ENCODE measurements around the gene ZNF611.
"Not testable (repeated sequence)": the region's sequence is repeated elsewhere in the genome, so short reads cannot be mapped to it uniquely, and the experiment has no call there.

ZNF611 gene

DNA sequence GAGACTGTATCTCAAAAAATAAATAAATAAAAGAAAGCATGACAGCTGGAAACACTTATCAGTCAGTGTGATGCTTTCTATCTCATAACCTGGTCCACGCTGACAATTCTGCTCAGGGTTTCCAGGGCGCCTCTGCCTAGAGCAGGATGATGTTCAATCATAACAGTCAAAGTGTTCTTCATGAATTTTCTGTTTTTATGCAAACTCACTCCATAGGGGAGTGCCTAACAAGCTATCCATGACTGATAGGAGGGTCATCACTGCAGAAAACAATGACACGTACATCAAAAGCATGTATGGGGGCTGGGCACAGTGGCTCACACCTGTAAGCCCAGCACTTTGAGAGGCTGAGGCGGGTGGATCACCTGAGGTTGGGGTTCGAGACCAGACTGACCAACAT, 55.2 kb downstream of the ZNF611 start:
- TF ChIP-seq, protein P1, sequence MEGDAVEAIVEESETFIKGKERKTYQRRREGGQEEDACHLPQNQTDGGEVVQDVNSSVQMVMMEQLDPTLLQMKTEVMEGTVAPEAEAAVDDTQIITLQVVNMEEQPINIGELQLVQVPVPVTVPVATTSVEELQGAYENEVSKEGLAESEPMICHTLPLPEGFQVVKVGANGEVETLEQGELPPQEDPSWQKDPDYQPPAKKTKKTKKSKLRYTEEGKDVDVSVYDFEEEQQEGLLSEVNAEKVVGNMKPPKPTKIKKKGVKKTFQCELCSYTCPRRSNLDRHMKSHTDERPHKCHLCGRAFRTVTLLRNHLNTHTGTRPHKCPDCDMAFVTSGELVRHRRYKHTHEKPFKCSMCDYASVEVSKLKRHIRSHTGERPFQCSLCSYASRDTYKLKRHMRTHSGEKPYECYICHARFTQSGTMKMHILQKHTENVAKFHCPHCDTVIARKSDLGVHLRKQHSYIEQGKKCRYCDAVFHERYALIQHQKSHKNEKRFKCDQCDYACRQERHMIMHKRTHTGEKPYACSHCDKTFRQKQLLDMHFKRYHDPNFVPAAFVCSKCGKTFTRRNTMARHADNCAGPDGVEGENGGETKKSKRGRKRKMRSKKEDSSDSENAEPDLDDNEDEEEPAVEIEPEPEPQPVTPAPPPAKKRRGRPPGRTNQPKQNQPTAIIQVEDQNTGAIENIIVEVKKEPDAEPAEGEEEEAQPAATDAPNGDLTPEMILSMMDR (IDR thresholded peaks at IDR 0.05; ENCODE audit: low read depth, low read length, missing control alignments) = no peak

DNA sequence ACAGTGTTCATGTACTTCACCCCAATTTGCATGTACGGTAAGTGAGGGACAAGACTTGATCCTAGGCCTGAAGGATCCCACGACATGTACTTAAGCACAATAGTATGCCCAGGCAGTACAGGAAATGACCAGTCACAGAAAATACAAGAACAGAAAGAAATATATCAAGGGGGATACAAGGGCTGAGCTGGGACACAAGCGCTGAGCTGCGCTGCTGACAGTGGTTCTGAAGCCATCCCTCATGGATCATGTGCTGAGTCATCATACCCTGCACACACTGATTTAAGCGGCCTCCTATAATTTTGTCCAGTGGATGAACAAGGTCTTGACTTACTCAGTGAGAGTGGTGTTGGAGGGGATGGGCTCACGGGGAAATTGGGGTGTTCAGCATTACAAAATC, 59.6 kb downstream of the ZNF611 start:
- not testable (repeated sequence) for DNase-seq (ENCODE audit: low read depth); H3K4me3 ChIP-seq (ENCODE audit: low read depth, low read length)

More for the DNA sequence above, 55.2 kb downstream of the ZNF611 start:
- no peak overlapping the region for H3K4me3 ChIP-seq (ENCODE audit: low read depth, low read length)
- no peak for DNase-seq (ENCODE audit: low read depth)

DNA sequence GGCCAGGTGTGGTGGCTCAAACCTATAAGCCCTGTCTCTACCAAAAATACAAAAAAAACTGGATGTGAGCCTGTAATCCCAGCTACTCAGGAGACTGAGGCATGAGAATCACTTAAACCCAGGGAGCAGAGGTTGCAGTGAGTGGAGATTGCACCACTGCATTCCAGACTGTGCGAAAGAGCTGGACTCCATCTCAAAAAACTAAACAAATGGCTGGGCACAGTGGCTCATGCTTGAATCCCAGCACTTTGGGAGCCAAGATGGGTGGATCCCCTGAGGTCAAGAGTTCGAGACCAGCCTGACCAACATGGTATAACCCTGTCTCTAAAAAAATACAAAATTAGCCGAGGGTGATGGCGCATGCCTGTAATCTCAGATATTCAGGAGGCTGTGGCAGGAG, 61.8 kb downstream of the ZNF611 start:
- DNase-seq (ENCODE audit: low read depth) = no peak
- TF ChIP-seq, protein P1 (IDR thresholded peaks at IDR 0.05; ENCODE audit: low read depth, low read length, missing control alignments) = no peak
- H3K4me3 ChIP-seq (ENCODE audit: low read depth, low read length) = no peak overlapping the region

- no peak for DNase-seq (ENCODE audit: low read depth)
- TF ChIP-seq, protein P1 (IDR thresholded peaks at IDR 0.05; ENCODE audit: low read depth, low read length, missing control alignments) = no peak
- H3K4me3 ChIP-seq (ENCODE audit: low read depth, low read length) = no peak overlapping the region
These were observed 64.8 kb downstream of the ZNF611 start for GRCh38 chr19:52670046-52670445.

DNA sequence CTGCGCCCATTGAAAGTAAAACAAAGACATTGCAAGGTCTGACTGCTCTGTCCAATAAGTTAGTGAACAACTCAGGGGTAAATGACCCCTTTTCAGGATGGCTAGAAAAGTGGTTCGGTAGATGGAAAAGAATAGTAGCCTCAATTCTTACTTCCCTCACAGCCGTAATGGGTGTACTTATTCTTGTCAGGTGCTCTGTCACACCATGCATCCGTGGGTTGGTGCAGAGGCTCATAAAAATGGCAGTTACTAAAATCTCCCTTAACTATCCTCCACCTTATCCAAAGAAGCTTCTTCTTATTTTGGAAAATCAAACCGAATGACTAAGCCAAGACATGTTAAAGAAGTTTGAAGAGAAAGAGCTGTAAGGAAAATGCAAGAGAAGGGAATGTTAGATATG, 65.3 kb downstream of the ZNF611 start:
- TF ChIP-seq, protein P1 (IDR thresholded peaks at IDR 0.05; ENCODE audit: low read depth, low read length, missing control alignments) = no peak
- no peak overlapping the region for H3K4me3 ChIP-seq (ENCODE audit: low read depth, low read length)
- no peak for DNase-seq (ENCODE audit: low read depth)

GRCh38 chr19:52667972-52668371, 66.9 kb downstream of the ZNF611 start:
- no peak for DNase-seq (ENCODE audit: low read depth)
- TF ChIP-seq, protein P1 (IDR thresholded peaks at IDR 0.05; ENCODE audit: low read depth, low read length, missing control alignments) = no peak
- H3K4me3 ChIP-seq (ENCODE audit: low read depth, low read length) = no peak overlapping the region

DNA sequence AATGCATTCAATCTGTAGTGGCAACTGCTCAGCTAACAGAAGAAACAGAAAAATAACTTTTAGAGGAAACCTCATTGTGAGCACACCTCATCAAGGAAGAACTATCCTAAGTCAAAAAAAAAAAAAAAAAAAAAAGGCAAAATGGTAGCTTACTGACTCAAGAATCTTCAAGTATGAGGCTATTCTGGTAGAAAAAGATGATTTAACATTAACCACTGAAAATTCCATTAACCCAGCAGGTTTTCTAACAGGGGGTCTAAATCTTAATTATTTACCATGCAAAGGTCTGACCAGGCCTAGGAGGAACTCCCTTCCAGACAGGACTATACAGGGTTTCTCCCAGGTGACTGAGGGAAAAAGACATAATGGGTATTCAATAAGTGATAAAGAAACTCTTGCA, 68.3 kb downstream of the ZNF611 start:
- TF ChIP-seq, protein P1 (IDR thresholded peaks at IDR 0.05; ENCODE audit: low read depth, low read length, missing control alignments) = no peak
- no peak overlapping the region for H3K4me3 ChIP-seq (ENCODE audit: low read depth, low read length)
- DNase-seq (ENCODE audit: low read depth) = no peak

DNA sequence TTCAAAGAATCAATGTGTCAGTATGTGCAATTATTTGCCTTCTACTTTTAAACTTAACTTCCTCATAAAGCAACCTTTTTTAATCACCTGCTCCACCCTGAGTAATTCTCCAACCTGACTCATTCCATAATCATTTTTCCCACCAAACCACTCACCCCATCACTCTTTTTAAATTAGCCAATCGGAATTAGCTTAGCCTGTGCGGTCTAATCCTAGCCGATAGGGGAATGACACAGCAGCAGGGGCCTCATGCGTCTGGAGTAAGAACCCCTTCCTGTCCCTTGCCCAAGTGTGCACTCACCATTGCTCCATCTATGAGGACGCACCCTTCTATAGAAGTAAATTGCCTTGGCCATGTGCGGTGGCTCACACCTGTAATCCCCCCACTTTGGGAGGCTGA, 69.3 kb downstream of the ZNF611 start:
- TF ChIP-seq, protein P1 (IDR thresholded peaks at IDR 0.05; ENCODE audit: low read depth, low read length, missing control alignments) = no peak

More for the DNA sequence above, 69.3 kb downstream of the ZNF611 start:
- DNase-seq (ENCODE audit: low read depth) = no peak
- no peak overlapping the region for H3K4me3 ChIP-seq (ENCODE audit: low read depth, low read length)

Measured in GM12864 (cell line).